ENCODE results near the gene TBC1D22A. TPM values are rescaled to one million over a fixed set of nuclear protein-coding genes. Genes with fewer than 3 reads are reported as not detected.

TBC1D22A gene
- total RNA-seq, 2 experiments from 2014 or later: 36.0 to 38.0 TPM

GRCh38 chr22:47195156-47195483, 432.7 kb downstream of the TBC1D22A start:
- ATAC-seq: no peak
- no peak overlapping the region for H3K27ac Mint-ChIP-seq
- no peak overlapping the region for H3K4me3 Mint-ChIP-seq
- CTCF ChIA-PET: no interaction called here
- H3K36me3 Mint-ChIP-seq (ENCODE audit: low read depth): no peaks in the 10 kb centered on the region
- intact Hi-C loops (cut with DNase I, micrococcal nuclease): no loop called here
- H3K27me3 Mint-ChIP-seq: no peaks in the 10 kb centered on the region
- POLR2A ChIA-PET: no interaction called here
- no peaks in the 10 kb centered on the region for H3K9me3 Mint-ChIP-seq (ENCODE audit: low read depth)
- DNase-seq: no peak
- no peaks in the 10 kb centered on the region for H3K4me1 Mint-ChIP-seq

- no peaks in the 10 kb centered on the region for H3K27me3 Mint-ChIP-seq
- H3K27ac Mint-ChIP-seq: no peak overlapping the region
- intact Hi-C loops (cut with DNase I, micrococcal nuclease): no loop called here
- no peak overlapping the region for H3K4me3 Mint-ChIP-seq
- ATAC-seq: no peak
- no peaks in the 10 kb centered on the region for H3K4me1 Mint-ChIP-seq
- no peaks in the 10 kb centered on the region for H3K36me3 Mint-ChIP-seq (ENCODE audit: low read depth)
- no peaks in the 10 kb centered on the region for H3K9me3 Mint-ChIP-seq (ENCODE audit: low read depth)
- POLR2A ChIA-PET: interaction anchor here (0.7 kb wide), 1 partner anchor 513 kb away, joined by 3 read pairs; no protein-coding TSS in a partner anchor
- DNase-seq: no peak
- CTCF ChIA-PET: no interaction called here
Observed at GRCh38 chr22:47195484-47196165, 433.2 kb downstream of the TBC1D22A start.

- POLR2A ChIA-PET: interaction anchor here (0.7 kb wide), 1 partner anchor 514 kb away, joined by 3 read pairs; no protein-coding TSS in a partner anchor
- ATAC-seq (no peak), DNase-seq (no peak)
- Mint-ChIP-seq H3K27me3 (no peaks in the 10 kb centered on the region), H3K27ac (no peak overlapping the region), H3K36me3 (ENCODE audit: low read depth) (no peaks in the 10 kb centered on the region), H3K4me3 (no peak overlapping the region), H3K9me3 (ENCODE audit: low read depth) (no peaks in the 10 kb centered on the region), H3K4me1 (no peaks in the 10 kb centered on the region)
- intact Hi-C loops (cut with DNase I, micrococcal nuclease): no loop called here
- CTCF ChIA-PET: no interaction called here
Observed at GRCh38 chr22:47196166-47196849, 433.9 kb downstream of the TBC1D22A start.

GRCh38 chr22:47196881-47197772, 434.7 kb downstream of the TBC1D22A start:
- H3K27ac Mint-ChIP-seq: no peak overlapping the region
- H3K9me3 Mint-ChIP-seq (ENCODE audit: low read depth): no peaks in the 10 kb centered on the region
- no peak overlapping the region for H3K4me3 Mint-ChIP-seq
- no peaks in the 10 kb centered on the region for H3K36me3 Mint-ChIP-seq (ENCODE audit: low read depth)
- DNase-seq: no peak
- intact Hi-C loops (cut with DNase I, micrococcal nuclease): no loop called here
- POLR2A ChIA-PET: no interaction called here
- CTCF ChIA-PET: no interaction called here
- H3K27me3 Mint-ChIP-seq: no peaks in the 10 kb centered on the region
- no peaks in the 10 kb centered on the region for H3K4me1 Mint-ChIP-seq
- no peak for ATAC-seq

- H3K4me3 Mint-ChIP-seq: no peak overlapping the region
- no peak for DNase-seq
- intact Hi-C loops (cut with DNase I, micrococcal nuclease): no loop called here
- CTCF ChIA-PET: no interaction called here
- POLR2A ChIA-PET: no interaction called here
- no peak for ATAC-seq
- H3K4me1 Mint-ChIP-seq: no peaks in the 10 kb centered on the region
- H3K9me3 Mint-ChIP-seq (ENCODE audit: low read depth): no peaks in the 10 kb centered on the region
- H3K27me3 Mint-ChIP-seq: no peaks in the 10 kb centered on the region
- no peak overlapping the region for H3K27ac Mint-ChIP-seq
- H3K36me3 Mint-ChIP-seq (ENCODE audit: low read depth): no peaks in the 10 kb centered on the region
Observed at GRCh38 chr22:47197773-47198500, 435.5 kb downstream of the TBC1D22A start.

GRCh38 chr22:47198801-47199251, 436.4 kb downstream of the TBC1D22A start:
- no peak overlapping the region for H3K4me3 Mint-ChIP-seq
- intact Hi-C loops (cut with DNase I, micrococcal nuclease): no loop called here
- no peaks in the 10 kb centered on the region for H3K9me3 Mint-ChIP-seq (ENCODE audit: low read depth)
- no peaks in the 10 kb centered on the region for H3K4me1 Mint-ChIP-seq
- no peak overlapping the region for H3K27ac Mint-ChIP-seq
- CTCF ChIA-PET: no interaction called here
- DNase-seq (no peak), ATAC-seq (no peak)
- H3K27me3 Mint-ChIP-seq: no peaks in the 10 kb centered on the region
- POLR2A ChIA-PET: no interaction called here
- no peaks in the 10 kb centered on the region for H3K36me3 Mint-ChIP-seq (ENCODE audit: low read depth)

- Mint-ChIP-seq H3K4me3 (no peak overlapping the region), H3K4me1 (no peaks in the 10 kb centered on the region), H3K27ac (no peak overlapping the region), H3K9me3 (ENCODE audit: low read depth) (no peaks in the 10 kb centered on the region), H3K27me3 (no peaks in the 10 kb centered on the region), H3K36me3 (ENCODE audit: low read depth) (no peaks in the 10 kb centered on the region)
- intact Hi-C loops (cut with DNase I, micrococcal nuclease): no loop called here
- ATAC-seq (no peak), DNase-seq (no peak)
- ChIA-PET CTCF (no interaction called here), POLR2A (no interaction called here)
Observed at GRCh38 chr22:47199261-47199978, 437.0 kb downstream of the TBC1D22A start.

- POLR2A ChIA-PET: no interaction called here
- H3K27ac Mint-ChIP-seq: no peak overlapping the region
- no peak for ATAC-seq
- CTCF ChIA-PET: interaction anchor here (0.9 kb wide), 1 partner anchor 14 kb away, joined by 3 read pairs; no protein-coding TSS in a partner anchor
- H3K4me1 Mint-ChIP-seq: no peaks in the 10 kb centered on the region
- intact Hi-C loops (cut with DNase I, micrococcal nuclease): no loop called here
- no peaks in the 10 kb centered on the region for H3K9me3 Mint-ChIP-seq (ENCODE audit: low read depth)
- no peaks in the 10 kb centered on the region for H3K27me3 Mint-ChIP-seq
- no peak for DNase-seq
- H3K4me3 Mint-ChIP-seq: no peak overlapping the region
- no peaks in the 10 kb centered on the region for H3K36me3 Mint-ChIP-seq (ENCODE audit: low read depth)
Observed at GRCh38 chr22:47199979-47200272, 437.5 kb downstream of the TBC1D22A start.

GRCh38 chr22:47200273-47201051, 438.0 kb downstream of the TBC1D22A start:
- no peak overlapping the region for H3K4me3 Mint-ChIP-seq
- intact Hi-C loops (cut with DNase I, micrococcal nuclease): no loop called here
- ChIA-PET CTCF (interaction anchor here (0.9 kb wide), 1 partner anchor 14 kb away, joined by 3 read pairs; no protein-coding TSS in a partner anchor), POLR2A (no interaction called here)
- H3K27ac Mint-ChIP-seq: no peak overlapping the region
- no peak for ATAC-seq
- no peaks in the 10 kb centered on the region for H3K27me3 Mint-ChIP-seq
- H3K9me3 Mint-ChIP-seq (ENCODE audit: low read depth): no peaks in the 10 kb centered on the region
- H3K36me3 Mint-ChIP-seq (ENCODE audit: low read depth): no peaks in the 10 kb centered on the region
- DNase-seq: no peak
- H3K4me1 Mint-ChIP-seq: no peaks in the 10 kb centered on the region

- Mint-ChIP-seq H3K9me3 (ENCODE audit: low read depth) (no peaks in the 10 kb centered on the region), H3K36me3 (ENCODE audit: low read depth) (no peaks in the 10 kb centered on the region), H3K27me3 (no peaks in the 10 kb centered on the region), H3K4me3 (no peak overlapping the region), H3K27ac (no peak overlapping the region), H3K4me1 (no peaks in the 10 kb centered on the region)
- POLR2A ChIA-PET: no interaction called here
- DNase-seq (no peak), ATAC-seq (no peak)
- intact Hi-C loops (cut with DNase I, micrococcal nuclease): no loop called here
- CTCF ChIA-PET: no interaction called here
Observed at GRCh38 chr22:47201186-47201995, 438.9 kb downstream of the TBC1D22A start.

Measured in activated CD4-positive, alpha-beta T cell treated with anti-CD3 and anti-CD28 coated beads for 36 hours (primary cell).